Stimulated activated naive CD4-positive, alpha-beta T cell treated with Interleukin-2 at 50 U/mL for 16 hours (primary cell): ENCODE data around the gene SLC51B.
A peak's percentile ranks its signal among the peaks of the same experiment; 100 is the strongest.

ENCODE experiments used
- DNase-seq: peaks from one replicate; lab custom pipeline; 2025; lab: John Stamatoyannopoulos, UW

SLC51B gene

DNA sequence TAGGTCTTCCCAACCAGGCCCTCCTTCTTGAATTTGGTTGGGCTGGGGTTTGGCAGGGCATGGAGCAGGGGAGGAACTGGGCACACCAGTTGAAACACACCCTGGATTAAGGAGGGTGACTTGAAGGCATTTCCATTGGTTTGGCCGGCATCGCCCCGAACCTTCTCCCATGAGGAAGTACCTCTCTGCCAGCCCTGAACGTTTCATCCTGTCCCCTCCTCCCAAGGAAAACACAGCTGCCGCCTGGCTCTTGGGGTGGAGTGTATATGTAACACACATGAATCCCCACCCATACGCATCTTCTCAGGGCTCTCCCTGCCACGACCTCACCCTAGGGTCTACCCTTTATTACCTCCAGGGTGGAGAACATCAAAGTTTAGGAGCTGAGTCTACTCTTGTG lies 55.3 kb downstream of the SLC51B start:
- DNase-seq, result no peak

DNA sequence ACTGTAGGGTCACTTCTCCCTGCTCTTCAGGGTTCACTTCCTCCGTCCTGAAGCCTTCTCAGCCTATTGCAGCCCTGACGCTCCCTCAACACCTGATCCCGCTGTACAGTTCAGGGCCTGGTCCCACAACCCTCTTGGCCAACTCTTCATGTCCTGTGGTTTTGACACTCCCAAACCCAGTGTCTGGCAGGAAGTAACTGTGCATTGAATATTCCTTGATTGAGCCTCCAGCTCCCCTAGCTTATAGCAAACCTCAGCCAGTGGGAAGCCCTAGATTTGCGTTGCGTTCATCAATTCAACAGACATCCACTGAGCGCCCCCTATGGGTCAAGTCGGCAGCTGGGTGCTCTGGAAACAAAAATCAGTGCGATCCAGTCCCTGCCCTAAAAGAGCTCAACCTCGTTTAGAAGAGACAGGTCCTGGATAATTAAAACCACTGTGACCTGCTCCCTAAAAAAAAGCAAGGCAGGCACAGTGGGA lies 56.3 kb downstream of the SLC51B start:
- DNase-seq, result peak; percentile 20

DNA sequence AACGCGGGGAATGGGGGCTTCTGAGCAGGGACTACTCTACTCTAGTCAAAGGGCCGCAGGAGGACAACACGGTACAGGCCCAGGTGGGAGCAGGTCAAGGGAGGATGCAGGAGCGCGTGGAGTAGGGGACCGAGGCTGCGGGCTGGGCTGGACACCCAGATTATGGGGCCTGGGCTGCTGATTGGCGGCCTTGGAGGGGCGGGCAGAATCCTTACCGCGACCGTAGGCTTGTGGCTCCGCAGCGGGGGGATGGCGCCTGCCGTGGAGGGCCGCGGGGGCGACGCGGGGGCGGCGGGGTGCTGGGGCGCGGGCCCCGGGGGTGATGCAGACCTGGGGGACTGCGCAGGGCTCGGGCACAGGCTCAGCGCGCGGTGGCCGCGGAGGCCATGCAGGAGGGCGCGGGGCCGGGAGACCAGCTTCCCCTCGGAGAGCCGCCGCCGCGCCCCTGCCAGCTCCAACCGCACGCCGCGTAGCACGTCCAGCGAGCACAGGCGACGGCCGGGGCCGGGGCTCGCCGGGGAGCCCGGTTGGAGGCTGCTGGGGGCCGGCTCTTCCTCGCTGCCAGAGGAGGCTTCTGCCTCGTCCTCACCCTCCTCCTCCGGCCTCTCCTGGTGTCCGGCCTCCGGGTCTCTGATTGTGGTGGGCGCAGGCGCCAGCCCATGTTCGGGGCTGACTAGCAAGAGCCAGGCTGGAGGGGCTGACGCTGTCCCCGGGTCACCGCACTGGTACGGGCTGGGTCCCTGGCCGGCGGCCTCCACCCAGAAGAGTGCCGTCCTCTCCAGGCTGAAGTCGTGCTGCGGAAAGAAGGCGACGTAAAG lies 56.9 kb downstream of the SLC51B start:
- DNase-seq, result no peak

GRCh38 chr15:65102912-65103311 lies 57.7 kb downstream of the SLC51B start:
- DNase-seq, result no peak
